ENCODE data around the gene CCDC50.

The CCDC50 gene

DNA sequence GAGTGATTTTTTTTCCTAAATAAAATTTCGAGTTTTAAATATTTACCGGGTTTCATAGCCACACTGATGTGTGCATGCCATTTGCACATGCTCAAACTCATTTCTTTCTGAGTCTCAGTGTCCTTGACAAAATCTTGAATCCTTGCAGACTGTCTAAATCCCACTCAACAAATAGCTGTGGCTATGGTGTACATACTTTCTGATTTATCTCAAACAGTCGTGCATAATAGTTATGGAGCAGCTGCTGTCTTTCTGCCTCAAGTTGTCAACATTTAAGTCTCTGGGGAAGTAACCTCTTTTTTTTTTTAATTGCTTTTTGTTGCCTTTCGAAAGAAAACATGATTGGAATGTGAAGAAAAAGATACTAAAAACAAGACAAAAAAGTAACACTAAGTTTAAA lies 53.9 kb downstream of the CCDC50 start:
- no peak for DNase-seq

DNA sequence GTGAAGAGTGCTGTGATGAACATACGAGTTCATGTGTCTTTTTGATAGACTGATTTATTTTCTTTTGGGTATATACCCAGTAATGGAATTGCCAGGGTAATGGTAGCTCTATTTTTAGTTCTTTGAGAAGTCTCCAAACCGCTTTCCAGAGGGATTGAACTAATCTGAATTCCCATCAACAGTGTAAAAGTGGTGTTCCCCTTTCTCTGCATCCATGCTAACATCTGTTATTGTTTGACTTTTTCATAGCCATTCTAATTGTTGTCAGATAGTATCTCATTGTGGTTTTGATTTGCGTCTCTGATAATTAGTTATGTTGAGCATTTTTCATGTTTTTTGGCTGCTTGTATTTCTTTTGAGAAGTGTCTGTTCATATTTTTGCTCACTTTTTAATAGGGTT lies 55.9 kb downstream of the CCDC50 start:
- no peak for DNase-seq

DNA sequence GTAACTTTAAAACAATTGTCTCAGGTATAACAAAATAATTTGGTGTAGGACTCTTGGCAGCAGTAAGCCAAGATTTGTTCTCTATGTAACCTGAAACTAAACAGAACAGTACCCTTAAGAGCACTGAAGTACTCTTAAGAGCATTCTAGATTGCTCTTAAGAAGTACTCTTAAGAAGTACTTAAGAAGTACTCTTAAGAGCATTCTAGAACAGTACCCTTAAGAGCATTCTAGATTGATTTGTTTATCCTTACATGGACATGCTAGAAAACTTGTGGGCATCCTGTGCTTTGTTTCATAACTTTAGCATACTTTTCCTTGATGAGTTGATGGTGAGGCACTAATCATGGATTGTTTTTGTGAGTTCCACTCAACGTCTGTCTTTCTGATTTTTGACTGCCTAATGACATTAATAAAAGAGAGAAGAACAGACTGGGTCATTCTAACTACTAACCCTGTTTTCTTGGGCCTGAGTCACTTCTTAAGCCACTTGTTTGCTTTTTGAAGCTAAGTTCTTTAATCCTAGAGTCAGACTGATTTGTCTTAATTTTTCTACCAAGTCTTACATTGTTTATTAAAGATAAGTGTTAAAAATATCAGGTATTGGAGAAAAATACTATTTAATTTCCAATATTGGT lies 58.4 kb downstream of the CCDC50 start:
- no peak for DNase-seq

DNA sequence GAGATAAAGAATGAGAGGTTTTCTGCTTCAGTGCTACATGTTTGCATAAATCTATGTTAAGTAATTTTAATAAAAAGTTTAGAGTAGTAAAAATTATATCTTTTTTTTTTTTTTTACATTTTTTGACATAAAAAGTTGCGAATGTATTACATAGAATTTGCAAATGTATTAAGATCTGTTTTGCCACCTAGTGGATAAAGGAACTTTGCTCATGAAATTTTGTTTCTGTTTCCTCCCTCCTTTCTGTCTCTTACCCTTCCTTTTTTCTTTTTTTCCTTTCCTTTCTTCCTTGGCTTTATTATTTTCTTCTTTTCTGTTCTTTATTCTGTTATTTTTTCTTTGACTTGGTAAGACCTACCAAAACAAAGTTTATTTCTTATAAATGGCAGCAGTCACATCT lies 59.6 kb downstream of the CCDC50 start:
- no peak for DNase-seq

DNA sequence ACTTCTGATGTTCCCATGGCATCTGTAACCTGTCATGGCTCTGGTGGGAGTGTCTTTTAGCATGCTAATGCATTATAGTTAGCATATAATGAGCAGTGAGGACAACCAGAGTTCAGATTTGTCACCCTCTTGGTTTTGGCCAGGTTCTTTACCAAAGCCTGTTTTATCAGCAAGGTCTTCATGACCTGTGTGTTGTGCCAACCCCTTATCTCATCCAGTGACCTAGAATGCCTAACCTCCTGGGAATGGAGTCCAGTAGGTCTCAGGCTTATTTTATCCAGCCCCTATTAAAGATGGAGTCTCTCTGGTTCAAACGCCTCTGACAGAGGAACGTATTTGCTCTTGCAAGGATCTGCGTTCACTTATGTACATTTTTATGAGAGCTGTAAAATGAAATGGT lies 61.4 kb downstream of the CCDC50 start:
- DNase-seq, result no peak

DNA sequence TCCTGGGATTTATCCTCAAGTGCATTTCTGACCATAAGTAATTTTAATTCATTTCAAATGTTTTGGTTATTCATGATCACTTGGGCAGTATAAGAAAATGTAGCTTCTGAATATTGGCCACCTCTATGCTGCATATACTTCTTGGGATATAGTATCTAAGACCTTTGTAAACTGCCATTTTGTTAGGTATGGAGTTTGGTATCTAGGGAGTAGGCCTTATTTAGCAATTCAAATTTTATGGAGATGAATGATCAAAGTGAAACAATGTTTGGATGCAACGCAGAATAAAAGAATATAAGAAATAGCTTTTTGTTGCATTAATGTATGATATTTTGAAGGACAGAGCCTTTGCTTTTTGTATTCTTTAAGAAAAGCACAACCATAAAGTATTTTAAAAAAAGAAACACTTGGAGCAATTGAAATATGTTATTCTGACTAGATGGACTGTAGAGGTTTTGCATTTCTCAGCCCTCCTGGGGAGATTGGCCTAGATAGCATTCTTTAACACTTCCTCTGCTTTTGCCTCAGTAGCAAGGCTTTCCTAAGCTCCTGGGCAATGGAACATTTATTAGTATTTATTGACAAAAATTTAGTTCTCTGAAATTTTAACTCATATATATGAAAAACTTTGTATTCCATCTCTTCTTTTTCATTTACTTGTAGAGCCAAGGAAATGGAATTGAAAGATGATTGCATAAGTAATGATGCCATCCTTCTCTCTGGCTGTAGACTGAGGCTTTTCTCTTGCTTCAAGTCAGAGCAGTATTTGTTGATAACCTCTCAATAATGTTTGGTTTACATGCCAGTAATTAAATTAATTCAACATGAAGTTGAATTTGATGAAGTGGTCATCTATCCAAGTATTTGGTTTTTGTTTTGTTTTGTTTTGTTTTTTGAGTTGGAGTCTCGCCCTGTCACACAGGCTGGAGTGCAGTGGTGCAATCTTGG lies 62.9 kb downstream of the CCDC50 start:
- DNase-seq, result no peak

DNA sequence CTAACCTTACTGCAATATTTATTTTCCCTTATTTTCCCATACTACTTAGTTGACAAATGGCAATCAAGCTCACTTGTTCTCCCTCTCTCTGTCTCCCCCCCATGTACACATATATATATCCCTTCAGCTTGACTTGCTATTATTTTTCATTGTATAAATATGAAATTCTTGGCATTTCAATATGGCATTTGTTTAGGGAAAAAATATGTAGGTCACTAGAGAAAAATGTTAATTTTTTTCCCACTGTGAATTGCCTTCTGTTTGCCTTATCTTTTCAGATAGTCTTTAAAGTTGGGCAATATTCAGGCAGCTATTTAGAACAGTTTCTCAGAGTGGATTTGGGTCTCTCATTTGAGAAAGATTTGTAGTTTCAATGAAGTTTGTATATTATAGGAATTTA lies 64.0 kb downstream of the CCDC50 start:
- DNase-seq, result no peak

DNA sequence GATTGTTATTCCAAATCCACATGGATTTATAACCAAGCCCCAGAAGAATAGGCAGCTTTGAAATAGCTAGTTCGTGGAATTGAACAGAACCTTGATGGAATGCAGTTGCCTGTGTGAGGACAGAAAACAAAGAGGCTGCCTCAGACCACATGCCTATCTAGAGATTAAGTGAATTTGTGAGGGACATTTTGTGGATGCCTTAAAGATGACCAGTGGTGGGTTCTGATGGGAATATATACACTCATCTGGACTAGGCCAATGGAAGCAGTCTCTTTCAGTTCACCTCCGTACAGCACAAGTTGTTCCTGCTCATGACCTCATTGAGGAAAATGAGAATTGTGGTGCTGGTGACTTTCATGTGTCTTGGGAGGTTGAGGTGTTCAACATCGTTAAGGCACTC lies 68.6 kb downstream of the CCDC50 start:
- no peak for DNase-seq

DNA sequence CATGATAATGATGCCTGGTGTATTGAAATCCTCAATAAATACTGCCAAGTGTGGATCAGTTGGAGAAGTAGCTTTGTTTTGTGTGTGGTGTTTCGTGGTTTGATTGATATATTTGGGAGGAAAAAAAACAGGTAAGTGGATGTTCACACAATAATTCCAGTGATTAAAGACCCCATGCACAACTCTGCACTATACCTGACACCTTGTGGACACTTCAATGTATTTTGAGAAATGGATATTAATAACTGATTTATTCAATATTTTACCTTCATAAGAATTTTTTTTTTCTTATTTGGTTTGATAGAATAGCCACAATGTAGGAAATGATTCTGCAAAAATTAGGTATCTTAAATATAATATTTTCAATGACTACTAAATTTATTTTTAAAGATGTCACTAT lies 69.4 kb downstream of the CCDC50 start:
- no peak for DNase-seq

DNA sequence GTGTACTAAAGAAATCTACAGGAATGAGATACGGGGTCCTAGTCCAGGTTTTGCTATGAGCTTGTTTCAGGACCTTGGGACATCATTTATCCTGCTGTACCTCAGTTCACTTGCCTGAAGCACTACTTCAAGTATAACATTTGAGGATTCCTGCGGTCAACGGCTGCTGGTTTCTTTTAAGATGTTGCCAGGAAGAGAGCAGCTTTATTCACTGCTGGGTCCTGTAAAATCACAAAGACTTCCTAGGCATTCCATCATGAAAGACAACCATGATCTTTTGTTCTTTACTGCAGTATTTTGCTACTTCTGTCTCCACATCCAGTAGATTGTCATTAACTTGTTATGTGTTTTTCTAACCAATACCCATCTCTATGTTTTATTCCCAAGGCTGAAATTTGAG lies 70.7 kb downstream of the CCDC50 start:
- DNase-seq, result no peak

DNA sequence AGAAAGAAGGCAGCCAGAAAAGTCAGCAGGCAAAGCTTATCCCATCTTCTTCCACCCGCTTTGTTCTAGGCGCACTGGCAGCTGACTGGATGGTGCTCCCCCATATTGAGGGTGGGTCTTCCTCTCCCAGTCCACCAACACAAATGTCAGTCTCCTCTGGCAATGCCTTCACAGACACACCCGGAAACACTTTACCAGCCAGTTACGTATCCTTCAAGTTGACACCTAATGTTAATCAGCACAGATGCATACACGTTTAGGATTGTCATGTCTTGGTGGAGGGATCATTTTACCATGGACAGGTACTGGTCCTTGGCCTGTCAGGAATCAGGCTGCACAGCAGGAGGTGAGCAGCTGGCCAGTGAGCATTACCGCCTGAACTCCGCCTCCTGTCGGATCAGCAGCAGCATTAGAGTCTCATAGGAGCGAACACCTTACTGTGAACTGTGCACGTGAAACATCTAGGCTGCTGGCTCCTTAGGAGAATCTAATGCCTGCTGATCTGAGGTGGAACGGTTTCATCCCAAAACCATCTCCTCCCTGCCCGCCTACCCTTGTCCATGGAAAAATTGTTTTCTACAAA lies 72.7 kb downstream of the CCDC50 start:
- no peak for DNase-seq

DNA sequence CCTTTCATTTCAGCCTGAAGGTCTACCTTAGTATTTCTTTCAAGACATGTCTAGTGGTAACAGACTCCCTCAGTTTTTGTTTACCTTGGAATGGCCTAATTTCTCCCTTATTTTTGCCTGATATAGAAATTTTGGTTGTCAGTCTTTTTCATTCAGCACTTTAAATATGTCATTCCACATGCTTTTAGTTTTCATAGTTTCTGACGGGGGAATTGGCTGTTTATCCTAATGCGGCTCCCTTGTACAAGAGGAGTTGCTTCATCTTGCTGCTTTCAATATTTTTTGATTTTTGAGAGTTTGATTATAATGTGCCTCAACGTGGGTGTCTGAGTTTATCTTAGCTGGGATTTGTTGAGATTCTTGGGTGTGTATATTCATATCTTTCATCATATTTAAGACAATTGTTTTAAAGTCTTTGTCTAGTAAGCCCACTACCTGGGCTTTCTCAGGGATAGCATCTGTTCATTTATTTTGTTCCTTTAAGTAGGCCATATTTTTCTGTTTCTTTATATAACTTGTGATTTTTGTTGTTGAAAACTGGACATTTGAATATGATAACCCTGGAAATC lies 80.7 kb downstream of the CCDC50 start:
- DNase-seq, result no peak

DNA sequence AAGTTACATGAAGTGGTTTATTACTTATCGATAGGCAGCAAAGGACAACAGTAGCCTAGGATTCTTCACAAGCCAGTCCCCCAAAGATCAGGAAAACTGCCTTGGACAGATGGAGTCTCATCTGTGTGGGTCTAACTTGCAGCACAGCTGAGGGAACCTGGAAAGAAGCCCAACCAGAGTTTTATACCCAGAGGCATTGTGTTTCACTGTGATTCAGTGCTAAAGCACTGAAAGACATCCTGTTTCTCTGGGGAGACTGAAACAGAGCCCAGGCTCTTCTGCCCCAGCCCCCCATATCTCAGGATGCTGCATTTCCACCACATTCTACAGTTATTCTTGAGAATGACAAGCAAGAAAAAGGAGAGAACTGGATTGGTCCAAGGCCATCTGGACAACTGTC lies 83.6 kb downstream of the CCDC50 start:
- DNase-seq, result no peak

DNA sequence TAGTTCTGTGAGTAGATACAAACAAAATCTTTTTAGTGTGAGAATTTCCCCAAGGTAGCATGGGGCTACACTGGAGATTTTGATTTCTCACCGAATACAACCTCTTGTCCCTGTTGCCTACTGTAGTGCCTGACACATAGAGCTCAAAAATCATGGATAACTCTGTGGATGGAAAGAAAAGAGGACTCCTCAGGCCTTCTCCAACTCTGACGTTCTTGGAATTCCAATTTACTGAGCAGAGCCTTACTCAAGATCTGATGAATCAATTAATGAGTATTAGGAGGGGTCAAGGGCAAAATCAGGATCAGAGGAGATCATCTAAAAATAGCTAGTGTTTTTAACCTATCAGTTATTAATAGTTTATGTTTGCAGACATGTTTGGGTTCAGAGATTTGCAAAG lies 85.1 kb downstream of the CCDC50 start:
- DNase-seq, result no peak

DNA sequence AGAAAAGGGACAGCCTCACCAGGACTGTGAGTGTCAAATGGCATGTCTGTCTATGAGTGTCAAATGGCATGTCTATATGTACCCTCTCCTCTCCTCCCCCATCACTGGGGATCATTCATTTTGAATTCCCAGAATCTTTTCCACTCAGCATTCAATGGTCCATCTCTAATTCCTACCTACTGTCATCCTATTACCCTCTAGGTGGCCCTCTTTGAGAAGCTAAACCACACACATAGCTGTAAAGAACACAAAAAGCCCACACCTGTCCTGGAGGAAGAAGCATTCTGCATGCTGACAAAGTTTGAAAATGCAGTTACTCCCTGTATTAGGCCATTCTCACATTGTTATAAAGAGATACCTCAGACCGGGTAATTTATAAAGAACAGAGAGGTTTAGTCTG lies 85.5 kb downstream of the CCDC50 start:
- DNase-seq, result no peak

DNA sequence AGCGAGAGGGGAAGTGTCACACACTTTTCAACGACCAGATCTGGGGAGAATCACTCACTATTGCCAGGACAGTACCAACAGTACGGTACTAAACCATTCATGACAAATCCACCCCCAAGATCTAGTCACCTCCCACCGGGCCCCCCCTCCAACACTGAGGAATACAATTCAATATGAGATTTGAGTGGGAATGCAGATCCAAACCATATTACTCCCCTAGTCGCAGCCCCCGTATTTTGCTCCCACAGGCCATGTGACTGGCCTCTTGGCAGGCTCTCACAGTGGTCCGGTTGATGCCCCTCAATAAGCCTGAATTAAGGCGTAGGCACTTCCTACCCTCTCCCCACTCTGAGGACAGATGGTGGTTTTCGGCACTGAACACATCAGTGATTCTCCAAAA lies 86.4 kb downstream of the CCDC50 start:
- no peak for DNase-seq

DNA sequence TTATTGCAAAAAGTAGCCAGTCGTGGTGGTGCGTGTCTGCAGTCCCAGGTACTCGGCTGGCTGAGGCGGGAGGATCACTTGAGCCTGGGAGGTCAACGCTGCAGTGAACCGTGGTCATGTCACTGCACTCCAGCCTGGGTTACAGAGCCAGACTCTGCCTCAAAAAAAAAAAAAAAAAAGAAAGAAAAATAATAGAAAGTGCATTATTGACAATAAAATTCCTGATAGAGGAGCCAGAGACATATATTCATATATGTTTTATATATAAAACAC lies 88.2 kb downstream of the CCDC50 start:
- DNase-seq, result no peak

DNA sequence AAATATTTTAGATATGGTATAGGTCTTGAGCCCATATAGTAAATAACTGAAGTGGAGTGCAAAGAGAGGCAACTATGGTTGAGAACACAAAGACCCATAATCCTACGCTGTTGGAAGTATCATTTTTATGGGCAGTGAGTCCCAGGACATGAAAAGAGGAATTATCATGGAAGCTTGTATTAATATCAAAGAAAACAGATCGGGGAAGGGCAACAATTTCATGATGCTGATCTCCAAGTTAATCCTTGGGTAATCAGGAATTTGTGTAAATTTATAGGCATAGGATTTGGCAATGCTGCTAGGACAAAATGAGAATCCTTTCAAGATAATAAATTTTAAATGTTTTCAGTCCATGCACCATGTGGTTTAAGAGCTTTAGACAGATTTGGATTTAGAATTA lies 91.6 kb downstream of the CCDC50 start:
- DNase-seq, result no peak

DNA sequence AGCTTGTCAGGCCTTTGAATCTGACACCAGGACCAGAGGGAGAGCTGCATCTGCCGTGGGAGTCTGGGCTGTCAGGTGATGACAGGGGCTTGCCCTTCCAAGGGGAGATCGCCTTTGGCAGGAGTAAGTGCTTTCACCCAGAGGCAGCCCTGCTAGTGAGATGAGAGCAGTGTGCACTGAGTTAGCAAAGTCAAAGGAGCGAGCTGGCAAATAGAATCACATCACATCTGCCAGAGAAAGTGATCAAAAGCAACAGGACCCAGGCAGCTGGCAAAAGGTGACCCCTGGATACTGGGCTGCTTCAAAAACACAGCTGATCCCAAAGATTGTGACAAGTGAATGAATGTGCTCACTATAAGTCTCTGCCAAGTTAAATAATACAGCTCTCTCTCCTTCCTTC lies 95.7 kb downstream of the CCDC50 start:
- no peak for DNase-seq

DNA sequence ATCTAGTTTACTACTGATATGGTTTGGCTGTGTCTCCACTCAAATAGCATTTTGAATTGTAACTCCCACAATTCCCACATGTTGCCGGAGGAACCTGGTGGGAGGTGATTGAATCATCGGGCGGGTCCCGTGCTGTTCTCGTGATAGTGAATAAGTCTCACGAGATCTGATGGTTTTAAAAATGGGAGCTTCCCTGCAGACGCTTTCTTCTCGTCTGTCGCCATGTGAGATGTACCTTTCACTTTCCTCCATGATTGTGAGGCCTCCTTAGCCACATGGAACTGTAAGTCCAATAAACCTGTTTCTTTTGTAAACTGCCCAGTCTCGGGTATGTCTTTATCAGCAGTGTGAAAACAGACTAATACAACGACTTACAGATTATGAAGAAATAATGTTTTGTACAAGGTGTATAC lies 96.1 kb downstream of the CCDC50 start:
- DNase-seq, result no peak

DNA sequence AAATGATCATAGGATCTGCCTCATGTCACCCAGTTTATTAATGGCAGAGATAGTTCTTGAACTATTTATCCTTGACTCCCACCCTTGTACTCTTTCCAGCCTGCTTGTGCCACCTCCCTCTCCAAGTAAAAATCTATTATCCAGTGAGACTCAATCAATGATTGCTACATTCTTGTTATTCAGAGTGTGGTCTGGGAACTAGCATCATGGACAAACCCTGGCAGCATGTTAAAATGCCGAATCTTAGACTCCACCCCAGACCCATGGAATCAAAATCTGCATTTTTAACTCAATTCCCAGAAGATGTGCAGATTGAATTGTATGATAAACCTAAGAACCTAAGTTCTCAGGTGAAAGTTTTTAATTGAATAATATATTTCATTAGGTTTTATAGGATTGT lies 97.1 kb downstream of the CCDC50 start:
- DNase-seq, result no peak

DNA sequence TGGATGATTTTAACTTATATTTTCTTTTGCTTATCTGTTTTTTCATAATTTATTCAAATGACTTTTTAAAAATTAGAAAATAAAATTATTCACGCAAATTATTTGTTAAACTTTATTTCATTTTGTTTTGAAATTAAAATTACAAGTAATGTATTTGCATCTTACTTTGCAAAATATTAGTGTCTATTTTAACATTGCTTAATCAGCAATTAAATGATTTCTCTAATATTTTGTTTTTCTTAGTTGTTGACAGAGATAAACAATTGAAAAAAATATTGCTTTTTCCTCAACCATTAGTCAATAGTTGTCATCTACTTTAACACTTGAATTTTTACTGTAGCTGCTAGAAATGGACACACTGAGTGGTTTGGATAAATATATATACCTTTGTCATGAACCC lies 99.0 kb downstream of the CCDC50 start:
- DNase-seq, result no peak

DNA sequence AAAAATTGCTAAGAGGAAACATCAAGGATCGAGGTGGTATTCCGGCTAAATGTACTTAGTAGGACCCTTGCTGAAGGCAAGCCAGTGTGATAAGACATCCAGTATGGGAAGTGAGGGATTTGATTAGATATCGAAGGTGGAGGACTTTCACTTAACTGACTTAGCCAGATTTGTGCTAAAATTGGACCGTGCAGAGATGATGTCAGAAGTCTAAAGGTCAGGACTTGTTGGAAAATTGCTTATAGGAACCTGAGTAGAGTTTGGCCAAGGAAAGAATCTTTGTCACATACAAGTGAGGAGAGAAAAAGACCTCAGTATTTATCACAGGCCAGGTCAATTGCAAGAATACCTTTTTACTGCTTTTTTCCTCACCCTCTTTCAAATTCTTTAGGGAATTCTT lies 100.9 kb downstream of the CCDC50 start:
- DNase-seq, result no peak

DNA sequence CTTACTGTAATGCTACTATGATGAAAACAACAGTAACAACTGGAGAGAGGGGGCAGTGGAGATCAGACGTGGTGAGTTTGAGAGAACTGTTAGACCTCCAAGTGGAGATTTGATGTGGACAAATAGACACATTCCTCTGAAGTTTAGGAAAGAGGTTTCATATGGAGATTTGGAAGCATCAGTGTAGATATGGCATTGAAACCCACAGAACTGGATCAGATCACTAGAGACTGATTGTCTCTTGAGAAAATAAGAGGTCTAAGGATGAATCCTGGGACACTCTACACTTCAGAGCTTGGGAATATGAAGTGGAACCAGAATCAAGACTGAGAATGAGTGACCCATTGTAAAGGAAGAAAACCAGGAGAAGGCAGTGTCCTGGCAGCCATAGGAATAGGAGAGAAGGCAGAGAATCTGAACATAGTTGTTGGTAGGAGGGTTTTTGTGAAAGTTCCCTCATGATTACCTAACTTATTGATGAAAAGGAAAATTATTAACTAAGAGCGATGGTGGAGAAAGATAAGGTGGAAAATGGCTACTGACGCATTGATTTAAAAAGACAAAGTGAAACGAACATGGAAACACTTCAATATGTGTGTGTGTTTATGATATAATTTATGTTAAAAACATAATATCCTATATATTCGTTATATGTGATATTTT lies 102.1 kb downstream of the CCDC50 start:
- DNase-seq, result no peak
